Right ventricle myocardium superior (tissue), 1 donor: ENCODE results near the gene GSDMA. TPM values are rescaled to one million over a fixed set of nuclear protein-coding genes. Genes with fewer than 3 reads are reported as not detected.
"Not testable (repeated sequence)": the region's sequence is repeated elsewhere in the genome, so short reads cannot be mapped to it uniquely, and the experiment has no call there.

Experiments used
- ATAC-seq: fragments of 200-7000 bp; cut with Tn5 transposase; one replicate; pipeline ENCODE4 v1.9.1; 2020; ENCODE audit warnings: mild to moderate bottlenecking; ENCODE audit not compliant: poor library complexity
- DNase-seq: peaks from one replicate; pipeline ENCODE4 v3.0.0-alpha.2; 2020
- intact Hi-C: fragments of 100-400 bp; cut with DNase I; formaldehyde crosslinking; loops from one replicate; pipeline ENCODE4 v1.11.2; 2022
- total RNA-seq: library from RNA; stranded (reverse); fragmentation: NEBNext Ultra II Directional; extraction: Animal tissue kit (Norgen Biotek cat#: 25700); gene quantifications from one replicate; pipeline ENCODE4 v1.2.1, GENCODE V29; 2021
- donor health status: DM: no; HTN: yes; CAD: no; lungs with severe emphysema.

The GSDMA gene
- total RNA-seq, 1 donor from 2014 or later, result 0.40 TPM

DNA sequence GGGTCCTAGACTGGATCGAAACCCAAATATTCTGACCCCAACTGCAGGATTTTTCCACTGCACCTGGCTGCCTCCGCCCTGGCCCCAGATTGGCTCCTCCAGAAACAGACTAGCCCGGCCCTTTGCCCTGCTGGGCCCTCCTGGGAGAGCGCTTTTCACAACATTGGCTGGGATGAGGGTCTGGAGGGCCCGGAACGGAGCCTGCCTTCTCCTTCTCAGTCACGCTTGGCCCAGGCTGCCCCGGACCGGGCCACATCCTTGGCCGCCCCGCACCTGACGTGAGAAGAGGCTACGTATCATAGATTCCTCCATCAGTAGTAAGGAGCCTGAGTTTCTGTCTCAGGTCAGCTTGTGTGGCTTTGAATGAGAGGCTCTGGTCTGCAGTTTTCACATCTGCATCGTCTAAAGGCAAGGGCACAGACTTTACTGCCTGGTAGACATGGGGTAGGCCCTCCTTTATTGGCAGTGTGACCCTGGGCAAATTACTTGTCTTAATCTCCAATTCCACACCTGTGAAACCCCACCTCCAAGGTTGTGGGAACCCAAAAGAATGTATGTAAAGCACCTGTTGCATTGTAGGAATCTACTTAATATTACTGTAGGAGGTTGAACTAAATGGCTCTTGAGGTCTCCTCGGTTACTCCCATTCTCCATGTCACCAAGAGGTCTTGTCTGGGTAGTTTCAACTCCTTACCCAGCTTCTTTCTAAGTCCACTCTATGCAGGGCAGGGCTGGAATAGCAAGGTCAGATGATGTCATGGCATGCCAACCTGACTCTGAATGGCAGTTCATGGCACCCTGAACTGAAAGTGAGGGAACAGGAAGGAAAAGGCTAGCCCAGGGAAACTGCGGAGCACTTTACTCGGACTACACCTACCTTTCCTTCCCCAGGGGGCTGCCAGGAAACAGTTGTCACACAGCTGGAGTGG, 34.6 kb upstream of the GSDMA start:
- peak; percentile 58 for ATAC-seq
- intact Hi-C loops, result no loop called here

DNA sequence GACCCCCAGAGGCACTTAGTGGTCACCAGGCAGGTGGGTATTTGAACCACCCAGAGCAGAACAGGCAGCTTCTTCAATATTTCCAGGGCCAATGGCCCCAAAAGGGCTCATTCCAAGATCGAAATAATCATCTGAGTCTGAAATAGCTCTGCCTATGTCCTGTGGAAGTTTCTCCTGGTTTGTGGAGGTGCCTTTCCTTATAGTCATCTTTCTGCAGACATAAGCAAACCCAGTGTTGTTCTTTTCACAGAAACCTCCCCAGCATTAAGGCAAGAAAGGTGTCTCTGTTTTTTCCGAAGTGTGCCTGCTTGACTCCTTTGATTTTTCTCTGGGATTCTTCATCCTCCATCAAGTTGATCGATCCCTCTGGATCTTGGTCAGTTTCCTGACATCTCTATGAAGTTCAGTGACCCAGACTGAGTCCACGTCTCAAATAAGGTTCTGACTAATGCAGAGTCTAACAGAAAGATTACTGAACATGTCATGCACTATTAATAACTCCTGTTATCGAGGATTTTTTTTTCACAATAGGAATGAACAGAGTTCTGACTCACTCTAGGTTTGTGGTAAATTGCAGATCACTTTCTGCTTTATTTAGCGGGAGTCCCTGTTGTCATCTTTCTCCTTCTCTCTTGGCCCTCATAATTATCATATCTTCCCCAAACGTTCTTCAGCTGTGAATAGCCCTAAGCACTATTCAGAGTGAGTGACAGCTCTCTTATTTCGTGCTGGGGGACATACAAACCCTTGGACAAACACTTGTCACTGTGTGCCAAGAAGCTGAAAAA, 33.8 kb upstream of the GSDMA start:
- intact Hi-C loops, result no loop called here
- ATAC-seq, result peak; percentile 44
- no peak for DNase-seq

More for the DNA sequence above, 34.6 kb upstream of the GSDMA start:
- peak; percentile 71 for DNase-seq

DNA sequence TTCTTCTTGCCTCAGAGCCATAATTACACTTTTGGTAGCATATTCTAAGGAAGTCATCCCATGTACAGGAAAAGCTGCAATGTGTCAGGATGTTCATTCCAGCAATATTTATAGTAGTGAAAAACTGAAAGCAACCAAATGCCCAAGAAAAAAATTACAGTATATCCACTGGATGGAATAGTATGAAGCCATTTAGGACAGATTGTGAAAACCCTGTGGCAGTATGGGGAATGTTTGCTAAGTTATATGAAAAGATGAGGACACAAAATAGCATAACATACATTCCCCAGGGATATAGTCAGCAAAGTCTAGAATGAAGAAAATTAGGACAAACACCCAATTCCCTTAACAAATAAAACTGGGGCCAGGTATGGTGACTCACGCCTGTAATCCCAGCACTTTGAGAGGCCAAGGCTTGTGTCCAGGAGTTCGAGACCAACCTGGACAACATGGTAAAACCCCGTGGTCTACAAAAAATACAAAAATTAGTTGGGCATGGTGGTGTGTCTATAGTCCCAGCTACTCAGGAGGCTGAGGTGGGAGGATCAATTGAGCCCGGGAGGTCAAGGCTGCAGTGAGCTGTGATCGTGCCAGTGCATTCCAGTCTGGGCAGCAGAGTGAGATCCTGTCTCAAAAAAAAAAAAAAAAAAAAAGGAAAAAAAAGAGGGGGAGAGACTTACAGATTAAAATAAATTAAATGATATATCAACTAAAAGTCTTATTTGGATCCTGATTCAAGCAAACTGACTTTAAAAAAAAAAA, 33.0 kb upstream of the GSDMA start:
- no peak for DNase-seq
- ATAC-seq, result no peak
- intact Hi-C loops, result no loop called here

DNA sequence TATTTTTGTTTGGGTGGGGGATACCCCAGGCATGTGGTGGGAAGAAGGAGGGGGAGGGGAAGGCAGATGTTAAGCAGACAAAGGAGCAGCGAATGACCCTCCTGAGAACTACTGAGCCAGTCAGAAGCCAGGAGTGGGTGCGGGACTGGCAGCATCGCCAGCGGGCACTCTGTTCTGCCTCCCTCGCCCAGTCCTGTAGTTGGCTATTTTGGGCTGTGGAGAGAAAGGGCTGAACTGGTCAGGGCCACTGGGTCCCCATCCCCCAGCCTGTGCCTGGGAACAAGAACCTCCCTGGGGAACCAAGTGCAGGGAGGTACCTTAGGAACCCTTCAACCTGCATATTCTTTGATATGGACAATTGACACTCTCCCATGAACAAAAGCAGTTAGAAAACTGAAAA, 28.9 kb upstream of the GSDMA start:
- peak; percentile 62 for DNase-seq
- intact Hi-C loops, result no loop called here
- ATAC-seq, result peak; percentile 85

DNA sequence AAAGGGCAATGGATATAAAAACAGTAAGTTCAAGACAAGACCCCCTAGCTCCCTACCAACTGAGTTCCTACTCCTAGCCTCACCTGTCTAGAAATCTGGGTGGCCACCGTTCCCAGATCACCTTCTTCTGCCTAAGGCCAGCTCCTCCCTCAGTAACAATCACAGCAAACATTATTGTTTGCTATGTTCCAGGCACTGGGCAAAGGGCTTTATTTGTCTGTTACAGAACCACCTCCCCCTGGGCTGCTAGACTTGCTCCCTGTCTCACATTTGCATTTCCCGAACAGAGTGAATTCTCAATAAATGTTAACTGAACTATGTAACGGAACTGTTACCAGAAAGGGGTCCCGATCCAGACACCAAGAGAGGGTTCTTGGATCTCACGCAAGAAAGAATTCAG, 28.5 kb upstream of the GSDMA start:
- intact Hi-C loops, result no loop called here
- no peak for DNase-seq
- no peak for ATAC-seq

DNA sequence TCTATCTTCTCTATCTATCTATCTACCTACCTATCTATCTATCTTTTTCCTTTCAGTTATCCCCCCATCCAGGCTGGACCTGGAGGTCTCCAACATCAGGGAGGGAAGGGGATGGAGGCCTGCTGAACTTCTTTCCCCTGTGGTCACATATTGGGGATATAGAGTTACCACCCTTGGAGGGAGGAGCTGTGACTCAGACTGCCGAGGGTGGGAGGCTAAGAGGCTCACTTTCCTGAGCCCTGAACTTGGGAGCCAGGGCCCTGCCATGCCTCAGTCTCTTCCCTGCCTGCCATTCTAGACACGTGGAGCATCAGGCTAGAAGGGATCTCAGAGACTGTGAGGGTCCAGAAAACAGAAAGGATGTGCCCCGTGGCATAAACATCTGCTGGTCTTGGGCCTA, 26.9 kb upstream of the GSDMA start:
- DNase-seq, result no peak
- no peak for ATAC-seq

DNA sequence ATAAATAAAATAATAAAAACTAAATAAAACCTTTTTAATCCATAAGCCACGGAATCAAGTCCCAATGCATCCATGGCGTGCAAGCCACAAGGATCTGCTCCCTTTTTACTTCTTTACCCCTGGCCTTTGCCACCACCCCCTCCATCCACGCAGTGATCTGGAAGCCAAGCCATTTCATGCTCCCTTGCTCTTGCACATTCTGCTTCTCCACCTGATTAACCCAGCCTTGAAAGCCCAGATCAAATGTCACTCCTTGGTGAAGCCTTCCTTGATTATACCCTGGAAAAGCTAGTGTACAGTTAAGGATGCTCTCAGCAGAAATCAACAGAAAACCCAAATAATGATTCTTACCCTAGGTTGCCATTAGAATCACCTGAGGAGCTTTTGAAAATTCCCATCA, 25.4 kb upstream of the GSDMA start:
- intact Hi-C loops, result no loop called here
- ATAC-seq, result no peak
- DNase-seq, result no peak

More for the DNA sequence above, 26.9 kb upstream of the GSDMA start:
- intact Hi-C loops, result no loop called here

DNA sequence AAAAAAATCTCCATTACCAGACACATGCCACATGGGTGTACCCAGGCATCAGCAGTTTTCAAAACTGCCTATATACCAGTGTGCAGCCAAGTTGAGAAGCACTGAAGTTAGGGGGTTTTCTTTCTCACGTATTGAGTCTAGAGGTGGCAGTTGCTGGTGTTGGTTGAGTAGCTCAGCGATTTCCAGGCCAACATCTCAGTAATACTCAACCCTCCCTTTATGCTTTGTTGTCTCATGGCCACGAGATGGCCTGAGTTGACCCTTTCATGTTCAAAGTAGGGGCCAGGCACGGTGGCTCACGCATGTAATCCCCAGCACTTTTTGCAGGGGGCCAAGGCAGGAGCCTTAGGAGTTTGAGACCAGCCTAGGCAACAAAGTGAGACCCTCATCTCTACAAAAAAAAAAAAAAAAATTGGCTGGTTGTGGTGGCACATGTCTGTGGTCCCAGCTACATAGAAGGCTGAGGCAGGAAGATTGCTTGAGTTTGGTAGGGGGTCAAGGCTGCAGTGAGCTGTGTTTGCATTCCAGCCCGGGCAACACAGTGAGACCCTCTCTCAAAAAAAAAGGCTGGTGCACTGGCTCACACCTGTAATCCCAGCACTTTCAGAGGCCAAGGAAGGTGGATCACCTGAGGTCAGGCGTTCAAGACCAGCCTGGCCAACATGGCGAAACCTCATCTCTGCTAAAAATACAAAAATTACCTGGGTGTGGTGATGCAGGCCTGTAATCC, 24.5 kb upstream of the GSDMA start:
- ATAC-seq, result no peak
- DNase-seq, result no peak
- intact Hi-C loops, result no loop called here

DNA sequence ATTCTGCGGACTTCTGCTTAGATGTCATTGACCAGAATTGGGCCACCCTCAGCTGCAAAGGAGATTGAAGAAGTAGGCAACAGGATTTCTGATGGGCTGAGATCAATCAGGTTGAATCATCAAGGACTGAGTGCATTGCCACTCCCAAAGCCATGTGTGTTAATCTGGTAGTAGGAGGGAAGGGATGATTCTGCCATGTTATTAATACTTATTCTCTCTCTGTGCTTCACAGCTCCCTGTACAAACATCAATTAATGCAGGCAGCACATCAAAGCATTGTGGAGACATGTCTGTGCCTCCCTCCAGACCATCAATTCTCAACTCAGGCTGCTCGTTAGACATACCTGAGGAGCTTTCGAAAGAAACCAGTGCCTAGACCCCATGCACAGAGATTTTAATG, 23.7 kb upstream of the GSDMA start:
- DNase-seq (no peak), ATAC-seq (no peak)
- intact Hi-C loops, result no loop called here

DNA sequence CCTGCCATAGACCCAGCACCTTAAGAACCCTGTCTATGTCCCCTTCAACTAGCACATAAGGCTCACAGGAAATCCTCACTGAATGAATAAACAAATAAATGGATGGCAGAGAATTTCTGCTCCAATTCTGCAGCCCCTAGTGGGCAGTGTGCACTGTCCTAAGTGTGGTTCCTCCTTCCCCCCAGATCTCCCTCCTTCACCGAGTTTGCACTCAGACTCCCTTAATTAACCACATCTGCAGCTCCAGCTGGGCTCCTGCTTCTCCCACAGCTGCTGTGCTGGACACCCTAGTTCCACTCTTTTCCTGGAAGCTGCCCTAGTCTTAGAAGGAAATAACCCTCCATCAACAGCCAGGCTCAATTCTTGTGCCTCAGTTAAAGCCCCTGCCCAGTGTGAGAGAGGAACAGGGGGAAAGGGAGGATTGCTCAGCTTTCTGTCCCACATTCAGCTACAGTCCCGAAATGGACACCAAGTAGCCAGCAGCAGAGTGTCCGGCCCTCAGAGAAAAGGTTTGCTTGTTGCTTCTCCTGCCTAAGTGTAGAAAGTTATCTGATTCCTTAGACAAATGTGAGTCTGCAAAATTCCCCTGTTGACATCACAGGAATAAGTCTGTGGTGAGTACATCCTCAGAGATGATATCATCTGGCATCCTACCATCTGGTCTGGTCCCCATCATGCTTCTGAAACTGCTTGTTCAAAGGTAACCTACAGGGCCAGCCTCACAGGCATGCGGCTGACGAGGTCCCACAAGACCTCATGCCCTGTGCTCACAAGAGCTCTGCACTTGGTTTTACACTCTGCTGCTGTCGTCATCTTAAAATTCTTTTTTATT, 23.0 kb upstream of the GSDMA start:
- intact Hi-C loops, result no loop called here
- peak; percentile 59 for ATAC-seq
- DNase-seq, result no peak

DNA sequence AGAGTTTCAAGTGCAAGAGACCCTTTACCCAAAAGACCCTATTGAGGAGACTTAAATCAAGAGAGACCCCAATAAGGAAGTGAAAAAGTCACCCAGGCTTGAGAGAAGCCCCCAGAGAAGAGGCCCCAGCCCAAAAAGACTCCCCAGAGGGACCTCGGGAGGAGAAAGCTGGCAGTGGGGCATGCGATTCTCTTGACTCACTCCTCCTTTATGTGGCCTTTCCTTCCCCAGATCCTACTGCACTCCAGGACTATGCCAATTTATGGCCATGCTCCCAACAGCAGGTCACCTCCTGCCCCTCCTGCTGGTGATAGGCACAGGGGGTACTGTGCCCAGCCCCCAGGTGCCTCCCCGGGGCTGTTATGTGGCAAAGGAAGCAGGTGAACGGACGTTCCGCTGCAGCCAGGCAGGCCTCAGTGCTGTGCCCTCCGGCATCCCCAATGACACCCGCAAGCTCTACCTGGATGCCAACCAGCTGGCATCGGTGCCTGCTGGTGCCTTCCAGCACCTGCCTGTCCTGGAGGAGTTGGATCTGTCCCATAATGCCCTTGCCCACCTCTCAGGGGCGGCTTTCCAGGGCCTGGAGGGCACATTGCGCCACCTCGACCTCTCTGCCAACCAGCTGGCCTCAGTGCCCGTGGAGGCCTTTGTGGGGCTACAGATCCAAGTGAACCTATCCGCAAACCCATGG, 19.0 kb upstream of the GSDMA start:
- DNase-seq (no peak), ATAC-seq (peak; percentile 40)
- intact Hi-C loops, result no loop called here

DNA sequence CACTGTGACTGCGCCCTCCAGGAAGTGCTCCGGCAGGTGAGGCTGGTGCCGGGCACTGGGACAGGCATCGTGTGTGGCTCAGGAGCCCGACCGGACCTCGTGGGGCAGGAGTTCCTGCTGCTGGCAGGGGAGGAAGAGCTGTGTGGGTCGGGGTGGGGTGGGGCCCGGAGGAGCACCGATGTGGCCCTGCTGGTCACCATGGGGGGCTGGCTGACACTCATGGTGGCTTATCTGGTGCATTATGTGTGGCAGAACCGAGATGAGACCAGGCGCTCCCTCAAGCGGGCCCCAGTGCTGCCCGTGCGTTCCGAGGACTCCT, 18.5 kb upstream of the GSDMA start:
- intact Hi-C loops, result no loop called here
- ATAC-seq (no peak), DNase-seq (no peak)

DNA sequence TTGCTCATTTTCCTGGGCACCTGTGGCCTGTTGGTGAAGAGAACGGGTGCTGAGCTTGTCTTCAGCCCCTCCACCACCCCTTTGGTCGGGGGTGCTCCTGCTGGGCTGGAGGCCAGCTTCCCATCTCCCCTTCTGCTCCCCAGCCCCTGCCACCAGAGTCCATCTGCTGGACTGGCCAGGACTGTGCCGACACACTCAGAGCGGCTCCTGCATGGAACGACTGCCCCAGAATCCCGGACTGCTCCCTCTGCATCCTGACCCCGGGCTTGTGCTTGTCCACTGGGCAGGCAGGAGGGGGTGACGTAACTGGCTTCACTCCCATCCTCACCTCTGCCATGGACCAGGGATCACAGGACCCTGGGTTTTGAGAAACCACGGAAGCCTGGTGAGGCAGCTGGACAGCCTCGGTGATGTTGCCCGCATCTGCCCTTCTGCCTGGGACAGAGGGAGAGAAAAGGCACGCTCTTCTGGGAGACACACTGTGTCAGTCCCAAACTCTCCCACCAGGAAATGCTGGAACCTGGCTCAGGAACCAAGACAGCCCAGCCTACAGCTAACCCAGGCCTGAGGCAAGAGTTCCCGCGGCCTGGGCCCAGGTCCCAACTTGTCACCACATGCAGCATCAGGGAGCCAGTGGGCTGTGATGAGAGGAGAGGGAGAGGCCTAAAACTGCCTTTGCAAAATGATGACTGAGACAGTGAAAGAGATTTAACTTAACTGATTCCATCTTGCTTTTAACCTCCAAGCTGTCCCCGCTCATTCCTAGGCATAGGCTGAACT, 16.1 kb upstream of the GSDMA start:
- DNase-seq, result no peak
- intact Hi-C loops, result no loop called here
- ATAC-seq, result no peak

DNA sequence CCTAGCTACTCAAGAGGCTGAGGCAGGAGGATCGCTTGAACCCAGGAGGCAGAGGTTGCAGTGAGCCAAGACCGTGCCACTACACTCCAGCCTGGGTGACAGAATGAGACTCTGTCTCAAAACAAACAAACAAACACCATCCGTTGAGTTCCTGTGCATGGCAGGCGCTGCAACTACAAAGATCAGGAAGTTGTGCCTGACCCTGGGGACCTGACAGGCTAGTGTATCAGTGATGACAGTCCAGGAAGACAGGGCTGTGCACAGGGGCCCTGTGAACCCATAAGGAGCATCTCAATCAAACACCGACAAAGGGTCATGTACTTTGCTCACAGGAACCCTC, 14.3 kb upstream of the GSDMA start:
- ATAC-seq, intact Hi-C loops, DNase-seq: not testable (repeated sequence)

DNA sequence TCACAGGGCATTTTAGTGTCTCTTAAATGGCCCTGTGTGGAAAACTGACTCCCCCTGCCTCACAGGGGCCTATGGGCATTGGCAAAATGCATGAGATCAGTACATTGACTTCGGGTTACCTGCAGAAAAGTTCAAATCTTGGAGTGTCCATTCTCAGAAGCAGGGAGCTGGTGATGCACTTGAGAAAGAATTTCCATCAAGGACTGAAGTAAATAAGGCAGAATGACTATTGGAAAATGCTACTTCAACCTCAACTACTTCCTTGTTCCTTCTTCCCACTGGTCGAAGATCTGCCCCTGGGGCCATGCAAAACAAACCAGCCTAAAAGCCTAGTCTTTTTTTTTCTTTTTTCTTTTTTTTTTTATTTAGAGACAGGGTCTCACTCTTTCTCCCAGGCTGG, 13.8 kb upstream of the GSDMA start:
- DNase-seq (no peak), ATAC-seq (no peak)
- intact Hi-C loops, result no loop called here

DNA sequence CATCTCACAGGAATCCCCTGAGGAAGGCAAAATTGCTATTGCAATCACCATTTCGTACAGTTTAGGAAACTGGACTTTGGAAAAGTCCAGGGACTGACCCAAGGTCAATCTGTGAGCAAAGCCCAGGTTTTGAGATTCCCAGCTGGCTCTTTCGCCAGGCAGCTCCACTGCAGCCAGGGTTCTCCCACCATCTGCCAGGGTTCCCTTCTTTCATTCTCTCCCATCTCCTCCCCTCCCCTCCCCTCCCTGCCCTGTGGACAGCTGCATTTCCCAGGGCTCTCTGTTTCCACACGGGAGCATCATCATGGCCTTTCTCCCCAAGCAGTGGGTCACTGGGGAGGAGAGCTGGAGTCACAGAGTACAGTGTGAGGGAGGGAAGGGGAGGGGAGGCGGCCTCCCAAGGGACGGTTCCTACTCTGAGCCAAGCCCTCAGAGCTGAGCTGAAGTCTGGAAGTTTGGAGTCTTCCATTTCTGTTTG, 11.9 kb upstream of the GSDMA start:
- ATAC-seq, result no peak
- DNase-seq, result peak; percentile 55
- intact Hi-C loops, result no loop called here
